MCF 10A (cell line): ENCODE data around the gene FGF18. TPM values are rescaled to one million over a fixed set of nuclear protein-coding genes. Genes with fewer than 3 reads are reported as not detected.

ENCODE experiments used
- BruUV-seq: library from RNA; stranded (reverse); fragments of 400-500 nt; replicated peaks from 2 replicates; lab custom pipeline; 2021; lab: Mats Ljungman, UMichigan
- CTCF ChIA-PET: fragments of 300-600 bp; sonication (Branson Sonifier 250); formaldehyde crosslinking; extraction: SDS; loops from one replicate; lab custom pipeline; 2021; ENCODE audit warnings: antibody characterized with exemption, inconsistent platforms; lab: Yijun Ruan, JAX
- POLR2A ChIA-PET: fragments of 300-600, 350-650 bp; sonication (Branson Sonifier 250); formaldehyde crosslinking; extraction: SDS; loops from one replicate; lab custom pipeline; 2020; ENCODE audit warnings: antibody characterized with exemption, inconsistent platforms; lab: Yijun Ruan, JAX
- DNase-seq: peaks from one replicate; pipeline ENCODE4 v3.0.0-alpha.2; 2018; ENCODE audit not compliant: unreplicated experiment
- H3K27ac Mint-ChIP-seq: one replicate; pipeline ENCODE4 v1.8.0; 2022; ENCODE audit warnings: mild to moderate bottlenecking, low read depth, mixed read lengths; ENCODE audit not compliant: unreplicated experiment
- H3K27me3 Mint-ChIP-seq: one replicate; pipeline ENCODE4 v1.8.0; 2022; ENCODE audit warnings: mixed read lengths; ENCODE audit not compliant: insufficient read depth, unreplicated experiment
- H3K36me3 Mint-ChIP-seq: one replicate; pipeline ENCODE4 v1.8.0; 2022; ENCODE audit warnings: mild to moderate bottlenecking, moderate library complexity, mixed read lengths; ENCODE audit not compliant: insufficient read depth, unreplicated experiment
- H3K4me1 Mint-ChIP-seq: one replicate; pipeline ENCODE4 v1.8.0; 2022; ENCODE audit warnings: mixed read lengths; ENCODE audit not compliant: insufficient read depth, unreplicated experiment
- H3K4me3 Mint-ChIP-seq: one replicate; pipeline ENCODE4 v1.8.0; 2022; ENCODE audit warnings: mild to moderate bottlenecking, moderate library complexity, mixed read lengths; ENCODE audit not compliant: unreplicated experiment
- H3K9me3 Mint-ChIP-seq: one replicate; pipeline ENCODE4 v1.8.0; 2022; ENCODE audit warnings: mixed read lengths; ENCODE audit not compliant: unreplicated experiment
- CTCF ChIP-seq: fragments of 200-600 bp; IDR thresholded peaks from one replicate; pipeline ENCODE4 v1.8.0; 2022; ENCODE audit warnings: antibody characterized with exemption, mild to moderate bottlenecking; ENCODE audit not compliant: unreplicated experiment
- intact Hi-C: fragments of 100-400 bp; cut with micrococcal nuclease; formaldehyde crosslinking; loops from 2 replicates; pipeline ENCODE4 v1.14.1; 2022
- total RNA-seq: library from RNA; stranded (reverse); gene quantifications from 2 replicates; pipeline ENCODE4 v1.2.3, GENCODE V29; 2022

FGF18 gene
- total RNA-seq, 1 experiment from 2014 or later: not detected

- Mint-ChIP-seq H3K4me3 (no peak overlapping the region), H3K27ac (no peak overlapping the region), H3K27me3 (no peaks in the 10 kb centered on the region), H3K36me3 (peaks cover 86% of the 10 kb centered on the region), H3K9me3 (no peaks in the 10 kb centered on the region), H3K4me1 (peaks cover 43% of the 10 kb centered on the region)
- intact Hi-C loops: no loop called here
- DNase-seq: no peak
- ChIA-PET CTCF (interaction anchor here (0.7 to 1.1 kb wide), 2 partner anchors 68 to 305 kb away, joined by 3 to 4 read pairs; no protein-coding TSS in a partner anchor), POLR2A (interaction anchor here (4.5 to 5.8 kb wide), 2 partner anchors 14 to 19 kb away, joined by 15 to 38 read pairs; partner anchors contain the start of gene NPM1)
- BruUV-seq: TSS peak; percentile 0
- no peak for TF ChIP-seq CTCF
Observed at GRCh38 chr5:171407234-171407633, 12.2 kb upstream of the FGF18 start.

- Mint-ChIP-seq H3K4me1 (peaks cover 43% of the 10 kb centered on the region), H3K27ac (peak overlapping the region; percentile 43), H3K9me3 (no peaks in the 10 kb centered on the region), H3K36me3 (peaks cover 100% of the 10 kb centered on the region), H3K4me3 (no peak overlapping the region), H3K27me3 (no peaks in the 10 kb centered on the region)
- no peak for TF ChIP-seq CTCF
- CTCF ChIA-PET: interaction anchor here (0.5 to 1.6 kb wide), 5 partner anchors 9 to 694 kb away, joined by 3 to 12 read pairs (median 3); partner anchors contain the start of gene FGF18
- no peak for DNase-seq
- intact Hi-C loops: loop anchor here (10.0 kb wide), 1 partner anchor 595 kb away; the partner anchor contains the start of gene FBXW11
- BruUV-seq: no TSS peak
- POLR2A ChIA-PET: interaction anchor here (0.6 to 5.8 kb wide), 9 partner anchors 9 to 431 kb away, joined by 3 to 38 read pairs (median 3); partner anchors contain the start of gene NPM1
Observed at GRCh38 chr5:171409164-171410136, 10.0 kb upstream of the FGF18 start.

- intact Hi-C loops: loop anchor here (10.0 kb wide), 1 partner anchor 595 kb away; the partner anchor contains the start of gene FBXW11
- Mint-ChIP-seq H3K4me3 (no peak overlapping the region), H3K36me3 (peaks cover 100% of the 10 kb centered on the region), H3K4me1 (peaks cover 41% of the 10 kb centered on the region), H3K27ac (no peak overlapping the region), H3K27me3 (no peaks in the 10 kb centered on the region), H3K9me3 (no peaks in the 10 kb centered on the region)
- ChIA-PET POLR2A (interaction anchor here (0.9 to 5.8 kb wide), 4 partner anchors 8 to 22 kb away, joined by 3 to 38 read pairs (median 9); partner anchors contain the start of gene NPM1), CTCF (interaction anchor here (0.6 to 1.6 kb wide), 2 partner anchors 8 to 519 kb away, joined by 3 to 12 read pairs; partner anchors contain the start of gene FGF18)
- TF ChIP-seq CTCF: no peak
- no peak for DNase-seq
- BruUV-seq: no TSS peak
Observed at GRCh38 chr5:171410181-171410580, 9.3 kb upstream of the FGF18 start.
